Measurements from ENCODE around the gene DNAJB5. TPM values are rescaled to one million over a fixed set of nuclear protein-coding genes. Genes with fewer than 3 reads are reported as not detected.
A peak's percentile ranks its signal among the peaks of the same experiment; 100 is the strongest.

DNAJB5 gene
- total RNA-seq, 4 donors from 2014 or later, result 2.6 to 7.6 (median 4.7) TPM

GRCh38 chr9:34994900-34995669 is 5.5 kb downstream of the DNAJB5 start:
- H3K4me3 ChIP-seq, result no peak overlapping the region
- peak overlapping the region in 2 of 4 donors; percentile 57 to 91 for H3K27ac ChIP-seq
- H3K4me1 ChIP-seq, result peaks cover 0 to 42% (median 3%) of the 10 kb centered on the region in 4 donors
- H3K36me3 ChIP-seq, result no peaks in the 10 kb centered on the region
- no peaks in the 10 kb centered on the region for H3K27me3 ChIP-seq
- TF ChIP-seq CTCF (IDR thresholded peaks at IDR 0.05) (no peak), POLR2A (IDR thresholded peaks at IDR 0.05) (no peak)
- DNase-seq, result no peak
- H3K9me3 ChIP-seq, result no peaks in the 10 kb centered on the region

- H3K27ac ChIP-seq, result peak overlapping the region in 1 of 4 donors; percentile 91
- peaks cover 0 to 36% (median 0%) of the 10 kb centered on the region in 4 donors for H3K4me1 ChIP-seq
- no peaks in the 10 kb centered on the region for H3K36me3 ChIP-seq
- no peaks in the 10 kb centered on the region for H3K27me3 ChIP-seq
- H3K9me3 ChIP-seq, result no peaks in the 10 kb centered on the region
- H3K4me3 ChIP-seq, result no peak overlapping the region
- TF ChIP-seq POLR2A (IDR thresholded peaks at IDR 0.05) (no peak), CTCF (IDR thresholded peaks at IDR 0.05) (no peak)
- no peak for DNase-seq
These were observed 6.1 kb downstream of the DNAJB5 start for GRCh38 chr9:34995670-34996060.

GRCh38 chr9:34996181-34996904 is 6.8 kb downstream of the DNAJB5 start:
- H3K27ac ChIP-seq, result peak overlapping the region in 2 of 4 donors; percentile 87 to 91
- H3K9me3 ChIP-seq, result no peaks in the 10 kb centered on the region
- H3K27me3 ChIP-seq, result no peaks in the 10 kb centered on the region
- H3K4me3 ChIP-seq, result no peak overlapping the region
- H3K4me1 ChIP-seq, result peaks cover 0 to 34% (median 0%) of the 10 kb centered on the region in 4 donors
- TF ChIP-seq POLR2A (IDR thresholded peaks at IDR 0.05) (no peak), CTCF (IDR thresholded peaks at IDR 0.05) (no peak)
- DNase-seq, result no peak
- H3K36me3 ChIP-seq, result no peaks in the 10 kb centered on the region

GRCh38 chr9:34996905-34997279 is 7.3 kb downstream of the DNAJB5 start:
- peak in 2 of 3 donors; percentile 67 to 83 for DNase-seq
- Histone ChIP-seq H3K27me3 (no peaks in the 10 kb centered on the region), H3K4me3 (no peak overlapping the region), H3K36me3 (no peaks in the 10 kb centered on the region), H3K4me1 (peaks cover 0 to 34% (median 0%) of the 10 kb centered on the region in 4 donors), H3K9me3 (no peaks in the 10 kb centered on the region), H3K27ac (peak overlapping the region in 3 of 4 donors; percentile 26 to 87 (median 79))
- TF ChIP-seq POLR2A (IDR thresholded peaks at IDR 0.05) (peak in 1 of 2 donors; percentile 46), CTCF (IDR thresholded peaks at IDR 0.05) (no peak)

GRCh38 chr9:34997379-34997781 is 7.8 kb downstream of the DNAJB5 start:
- no peaks in the 10 kb centered on the region for H3K27me3 ChIP-seq
- DNase-seq, result no peak
- peaks cover 0 to 31% (median 0%) of the 10 kb centered on the region in 4 donors for H3K4me1 ChIP-seq
- TF ChIP-seq CTCF (IDR thresholded peaks at IDR 0.05), result no peak
- no peak for TF ChIP-seq POLR2A (IDR thresholded peaks at IDR 0.05)
- H3K36me3 ChIP-seq, result no peaks in the 10 kb centered on the region
- H3K9me3 ChIP-seq, result no peaks in the 10 kb centered on the region
- peak overlapping the region in 3 of 4 donors; percentile 26 to 87 (median 79) for H3K27ac ChIP-seq
- no peak overlapping the region for H3K4me3 ChIP-seq

Data from Peyer's patch (tissue), 4 donors.